Hepatic stellate cell (primary cell): ENCODE data around the gene EME2.
A peak's percentile ranks its signal among the peaks of the same experiment; 100 is the strongest.

Experiments used
- DNase-seq: peaks from one replicate; pipeline ENCODE4 v3.0.0; 2011; ENCODE audit warnings: low spot score

Gene EME2

GRCh38 chr16:1778200-1779179 is 5.9 kb downstream of the EME2 start:
- DNase-seq: no peak

GRCh38 chr16:1779234-1779701 is 6.7 kb downstream of the EME2 start:
- no peak for DNase-seq

- no peak for DNase-seq
Measured at GRCh38 chr16:1779741-1780676, 7.4 kb downstream of the EME2 start.

- DNase-seq: no peak
Measured at GRCh38 chr16:1780677-1781072, 8.1 kb downstream of the EME2 start.

- no peak for DNase-seq
Measured at GRCh38 chr16:1781254-1781653, 8.6 kb downstream of the EME2 start.

- DNase-seq: peak; percentile 59
Measured at GRCh38 chr16:1781758-1782407, 9.3 kb downstream of the EME2 start.

- peak; percentile 100 for DNase-seq
Measured at GRCh38 chr16:1782408-1783264, 10.0 kb downstream of the EME2 start, which contains the start of the genes NUBP2 and SPSB3. TSS of gene NUBP2 (plus strand) at chr16:1782960. CDS start at chr16:1783021, 61 bp downstream. TSS of gene SPSB3 (minus strand) at chr16:1782571. CDS start at chr16:1781483, 1,088 bp downstream.

GRCh38 chr16:1784977-1785845 is 12.6 kb downstream of the EME2 start:
- DNase-seq: no peak

- DNase-seq: no peak
Measured at GRCh38 chr16:1785846-1786170, 13.2 kb downstream of the EME2 start.

- DNase-seq: no peak
Measured at GRCh38 chr16:1786242-1787055, 13.8 kb downstream of the EME2 start.

- no peak for DNase-seq
Measured at GRCh38 chr16:1787056-1787321, 14.4 kb downstream of the EME2 start.

- DNase-seq: no peak
Measured at GRCh38 chr16:1787322-1788094, 14.9 kb downstream of the EME2 start.

- no peak for DNase-seq
Measured at GRCh38 chr16:1788095-1788707, 15.6 kb downstream of the EME2 start.

GRCh38 chr16:1788708-1789100 is 16.1 kb downstream of the EME2 start:
- no peak for DNase-seq

- DNase-seq: no peak
Measured at GRCh38 chr16:1789643-1790045, 17.0 kb downstream of the EME2 start.

GRCh38 chr16:1790261-1790610 is 17.6 kb downstream of the EME2 start:
- DNase-seq: no peak

GRCh38 chr16:1790611-1791255 is 18.1 kb downstream of the EME2 start:
- no peak for DNase-seq
